ENCODE measurements around the gene THOC6. TPM values are rescaled to one million over a fixed set of nuclear protein-coding genes. Genes with fewer than 3 reads are reported as not detected.

THOC6 gene
- total RNA-seq, 2 experiments from 2014 or later: 49.5 to 58.4 TPM

DNA sequence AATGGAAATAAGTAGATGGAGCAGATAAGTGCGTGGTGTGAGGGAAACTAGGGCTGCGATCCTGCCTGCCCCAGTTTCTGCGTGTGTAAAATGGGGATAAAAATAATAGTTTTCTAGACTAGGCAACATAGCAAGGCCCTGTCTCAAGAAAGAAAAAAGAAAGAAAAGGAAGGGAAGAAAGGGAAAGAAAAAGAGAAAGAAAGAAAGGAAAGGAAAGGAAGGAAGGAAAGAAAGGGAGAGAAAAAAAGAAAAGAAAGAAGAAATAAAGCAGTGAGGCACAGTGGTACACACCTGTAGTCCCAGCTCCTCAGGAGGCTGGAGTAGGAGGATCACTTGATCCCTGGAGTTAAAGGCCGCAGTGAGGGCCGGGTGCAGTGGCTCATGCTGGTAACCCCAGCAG is 41.4 kb upstream of the THOC6 start:
- no peak for DNase-seq
- ChIA-PET CTCF (interaction anchor here (0.7 to 1.5 kb wide), 4 partner anchors 9 to 155 kb away, joined by 3 to 4 read pairs (median 3); no protein-coding TSS in a partner anchor), POLR2A (no interaction called here)
- Mint-ChIP-seq H3K4me3 (peak overlapping the region; percentile 89), H3K4me1 (peaks cover 38% of the 10 kb centered on the region), H3K27me3 (no peaks in the 10 kb centered on the region), H3K9me3 (no peaks in the 10 kb centered on the region), H3K36me3 (ENCODE audit: low read depth) (peaks cover 5% of the 10 kb centered on the region), H3K27ac (no peak overlapping the region)

DNA sequence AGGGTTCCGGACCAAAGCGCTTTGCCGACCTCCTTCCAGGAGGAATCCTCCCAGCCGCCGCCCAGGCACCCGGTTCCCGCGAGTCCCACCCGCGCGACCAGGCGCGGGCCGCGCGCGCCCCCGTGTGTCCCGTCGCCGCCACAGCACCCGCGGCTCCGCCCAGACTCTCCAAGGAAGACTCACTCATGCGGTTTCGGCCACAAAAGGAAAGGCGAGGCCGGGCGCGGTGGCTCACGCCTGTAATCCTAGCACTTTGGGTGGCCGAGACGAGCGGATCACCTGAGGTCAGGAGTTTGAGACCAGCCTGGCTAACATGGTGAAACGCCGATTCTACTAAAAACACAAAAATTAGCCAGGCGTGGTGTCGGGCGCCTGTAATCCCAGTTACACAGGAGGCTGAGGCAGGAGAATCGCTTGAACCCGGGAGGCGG is 40.1 kb upstream of the THOC6 start:
- H3K9me3 Mint-ChIP-seq: no peaks in the 10 kb centered on the region
- H3K36me3 Mint-ChIP-seq (ENCODE audit: low read depth): no peaks in the 10 kb centered on the region
- DNase-seq: peak; percentile 72
- ChIA-PET CTCF (interaction anchor here (1.0 to 1.6 kb wide), 3 partner anchors 10 to 44 kb away, joined by 3 to 4 read pairs (median 4); no protein-coding TSS in a partner anchor), POLR2A (no interaction called here)
- H3K4me1 Mint-ChIP-seq: peaks cover 27% of the 10 kb centered on the region
- peak overlapping the region; percentile 54 for H3K27ac Mint-ChIP-seq
- H3K27me3 Mint-ChIP-seq: no peaks in the 10 kb centered on the region
- peak overlapping the region; percentile 44 for H3K4me3 Mint-ChIP-seq

DNA sequence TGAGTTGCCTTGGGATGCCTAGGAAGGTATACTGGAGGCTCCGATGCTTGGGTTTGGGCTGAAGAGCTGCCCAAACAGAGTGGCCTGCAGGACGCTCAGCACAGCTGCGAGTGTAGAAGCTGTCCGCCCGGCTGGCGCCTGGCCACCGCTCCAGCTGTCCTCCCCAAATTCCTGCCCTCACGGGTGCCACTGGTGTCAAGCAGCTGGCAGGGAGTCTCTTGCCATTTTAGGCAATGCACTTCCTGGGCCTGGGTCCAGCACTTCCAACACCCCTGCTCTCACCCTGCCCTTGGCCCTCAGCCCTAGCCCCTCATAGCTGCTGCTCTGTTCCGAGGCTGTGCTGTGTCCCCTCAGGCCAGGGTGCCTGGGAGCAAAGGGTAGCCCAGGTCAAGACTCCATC is 38.4 kb upstream of the THOC6 start:
- H3K27ac Mint-ChIP-seq: no peak overlapping the region
- no peaks in the 10 kb centered on the region for H3K9me3 Mint-ChIP-seq
- ChIA-PET POLR2A (no interaction called here), CTCF (interaction anchor here (1.1 to 1.4 kb wide), 2 partner anchors 15 to 18 kb away, joined by 3 to 5 read pairs; no protein-coding TSS in a partner anchor)
- no peak for DNase-seq
- peaks cover 24% of the 10 kb centered on the region for H3K4me1 Mint-ChIP-seq
- no peak overlapping the region for H3K4me3 Mint-ChIP-seq
- no peaks in the 10 kb centered on the region for H3K36me3 Mint-ChIP-seq (ENCODE audit: low read depth)
- no peaks in the 10 kb centered on the region for H3K27me3 Mint-ChIP-seq

DNA sequence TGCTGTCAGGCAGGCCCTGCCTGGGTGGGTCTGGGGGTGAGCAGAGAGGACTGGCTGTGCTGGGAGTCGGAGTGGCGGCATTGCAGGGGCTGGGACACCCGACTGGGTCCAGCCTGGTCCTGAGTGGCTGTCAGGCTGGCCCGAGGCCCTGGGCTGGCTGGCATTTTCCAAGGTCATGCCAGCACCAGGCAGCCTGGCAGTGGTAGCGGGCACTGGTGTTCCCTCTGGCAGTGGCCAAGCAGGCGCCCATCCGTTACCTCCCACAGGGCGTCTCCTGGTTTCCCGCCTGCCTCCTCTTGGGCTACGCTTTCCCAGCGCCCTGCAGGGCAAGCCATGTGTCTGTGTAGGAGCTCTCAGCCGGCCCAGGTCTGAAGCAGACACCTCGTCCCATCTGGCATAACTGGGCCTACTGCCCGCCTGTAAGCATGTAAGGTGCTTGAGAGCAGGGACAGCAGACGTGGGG is 37.9 kb upstream of the THOC6 start:
- peaks cover 22% of the 10 kb centered on the region for H3K4me1 Mint-ChIP-seq
- no peak overlapping the region for H3K27ac Mint-ChIP-seq
- CTCF ChIA-PET: interaction anchor here (1.1 kb wide), 1 partner anchor 16 kb away, joined by 3 read pairs; no protein-coding TSS in a partner anchor
- H3K36me3 Mint-ChIP-seq (ENCODE audit: low read depth): no peaks in the 10 kb centered on the region
- no peaks in the 10 kb centered on the region for H3K9me3 Mint-ChIP-seq
- no peaks in the 10 kb centered on the region for H3K27me3 Mint-ChIP-seq
- H3K4me3 Mint-ChIP-seq: no peak overlapping the region
- no peak for DNase-seq
- POLR2A ChIA-PET: no interaction called here

DNA sequence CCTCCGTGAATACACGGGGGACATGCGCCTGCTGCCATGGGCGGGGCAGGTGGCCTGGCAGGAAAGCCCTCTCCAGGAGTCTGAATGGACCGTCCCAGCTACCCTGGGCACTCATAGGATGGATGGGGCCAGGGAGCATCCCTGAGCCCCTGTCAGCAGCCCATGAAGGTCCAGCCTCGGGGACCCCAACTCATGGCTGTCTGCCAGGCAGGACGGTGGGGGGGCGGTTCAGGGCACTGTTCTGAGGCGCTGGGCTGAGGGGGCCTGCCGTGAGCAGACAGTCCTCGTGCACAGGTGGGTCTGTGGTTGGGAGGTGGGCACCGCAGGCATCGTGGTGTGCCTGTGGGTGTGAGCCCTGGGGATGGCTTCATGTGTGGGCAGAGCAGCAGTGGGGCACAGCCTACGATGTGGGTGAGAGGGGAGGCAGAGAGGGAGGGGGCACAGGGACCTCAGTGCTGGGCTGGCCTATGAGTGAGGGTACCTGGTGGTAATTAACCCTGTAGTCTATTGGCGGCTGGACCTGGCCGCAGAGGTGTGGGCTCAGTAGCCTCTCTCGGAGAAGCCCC is 37.1 kb upstream of the THOC6 start:
- Mint-ChIP-seq H3K27me3 (no peaks in the 10 kb centered on the region), H3K36me3 (ENCODE audit: low read depth) (no peaks in the 10 kb centered on the region), H3K4me1 (peaks cover 14% of the 10 kb centered on the region), H3K4me3 (no peak overlapping the region), H3K27ac (no peak overlapping the region), H3K9me3 (no peaks in the 10 kb centered on the region)
- DNase-seq: no peak
- POLR2A ChIA-PET: no interaction called here
- CTCF ChIA-PET: interaction anchor here (1.8 kb wide), 1 partner anchor 11 kb away, joined by 4 read pairs; no protein-coding TSS in a partner anchor

DNA sequence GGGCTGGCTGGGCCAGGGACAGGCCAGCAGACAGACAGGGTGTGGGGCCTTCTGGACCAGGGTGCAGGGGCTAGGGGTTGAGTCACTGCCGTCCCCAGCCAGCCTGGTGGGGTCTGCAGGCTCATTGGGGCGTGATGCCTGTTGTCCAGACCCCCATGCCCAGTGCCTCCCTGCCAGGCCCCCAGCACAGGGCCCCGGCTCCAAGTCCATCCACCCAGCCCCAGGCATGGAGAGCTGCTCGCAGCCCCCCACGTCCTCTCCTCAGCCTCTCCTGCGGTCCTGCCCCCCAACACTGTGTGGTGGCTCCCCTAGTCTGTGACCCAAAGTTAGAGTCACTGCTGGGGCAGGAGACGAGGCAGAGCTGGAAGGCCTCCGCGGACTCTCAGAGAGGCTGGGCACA is 36.5 kb upstream of the THOC6 start:
- no peaks in the 10 kb centered on the region for H3K9me3 Mint-ChIP-seq
- ChIA-PET CTCF (interaction anchor here (1.0 to 1.8 kb wide), 3 partner anchors 12 to 17 kb away, joined by 3 to 4 read pairs (median 3); no protein-coding TSS in a partner anchor), POLR2A (no interaction called here)
- H3K27me3 Mint-ChIP-seq: no peaks in the 10 kb centered on the region
- peaks cover 10% of the 10 kb centered on the region for H3K4me1 Mint-ChIP-seq
- no peak for DNase-seq
- no peaks in the 10 kb centered on the region for H3K36me3 Mint-ChIP-seq (ENCODE audit: low read depth)
- no peak overlapping the region for H3K27ac Mint-ChIP-seq
- H3K4me3 Mint-ChIP-seq: no peak overlapping the region

DNA sequence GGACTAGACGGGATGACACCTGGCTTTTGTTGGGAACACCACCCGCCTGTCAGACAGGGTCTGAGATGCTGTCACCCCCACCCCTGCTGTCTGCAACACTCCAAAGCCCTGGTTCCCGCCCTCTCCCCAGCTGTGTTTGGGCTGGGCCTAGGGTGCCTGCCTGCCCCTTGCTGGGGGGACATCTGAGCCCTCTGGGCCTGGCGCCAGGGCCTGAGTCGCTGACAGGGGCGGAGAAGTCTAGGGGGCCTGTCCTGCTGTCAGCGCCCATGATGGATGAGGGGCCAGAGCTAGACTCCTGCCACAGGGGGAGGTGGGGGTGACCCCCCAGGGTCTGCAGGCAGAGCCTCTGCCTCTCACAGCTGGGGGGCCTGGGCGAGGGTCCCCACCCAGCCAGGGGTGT is 36.0 kb upstream of the THOC6 start:
- H3K27ac Mint-ChIP-seq: no peak overlapping the region
- CTCF ChIA-PET: interaction anchor here (1.0 to 1.8 kb wide), 3 partner anchors 12 to 16 kb away, joined by 3 to 4 read pairs (median 3); no protein-coding TSS in a partner anchor

DNA sequence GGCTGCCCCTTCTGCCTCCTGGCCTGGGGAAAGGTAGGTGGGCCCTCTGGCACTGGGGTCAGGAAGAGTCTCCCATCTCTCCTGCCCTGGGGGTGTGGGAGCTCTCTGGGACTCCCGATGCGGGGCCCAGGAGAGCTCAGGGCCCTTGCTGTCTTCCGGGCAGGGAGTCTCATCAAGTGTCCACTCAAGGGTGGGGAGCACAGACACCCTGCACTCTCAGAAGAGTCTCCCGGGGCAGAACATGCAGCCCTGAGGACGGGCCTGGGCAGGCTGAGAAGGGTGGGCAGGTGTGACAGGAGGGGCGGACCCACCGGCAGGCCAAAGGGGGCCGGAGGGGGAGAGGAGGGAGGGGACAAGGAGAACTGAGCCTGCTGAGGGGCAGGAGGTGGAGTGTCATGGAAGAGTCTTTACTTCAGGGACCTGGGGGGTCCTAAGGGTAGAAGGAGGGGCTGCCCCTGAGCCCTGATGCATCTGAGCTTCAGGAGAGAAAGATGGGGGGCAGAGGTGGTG is 35.2 kb upstream of the THOC6 start:
- H3K9me3 Mint-ChIP-seq: no peaks in the 10 kb centered on the region
- no peak for DNase-seq
- H3K4me3 Mint-ChIP-seq: no peak overlapping the region
- ChIA-PET CTCF (interaction anchor here (0.9 to 1.8 kb wide), 2 partner anchors 13 to 23 kb away, joined by 3 to 4 read pairs; no protein-coding TSS in a partner anchor), POLR2A (no interaction called here)
- H3K36me3 Mint-ChIP-seq (ENCODE audit: low read depth): no peaks in the 10 kb centered on the region
- H3K4me1 Mint-ChIP-seq: peaks cover 6% of the 10 kb centered on the region
- no peak overlapping the region for H3K27ac Mint-ChIP-seq
- no peaks in the 10 kb centered on the region for H3K27me3 Mint-ChIP-seq

More for the DNA sequence above, 36.0 kb upstream of the THOC6 start:
- Mint-ChIP-seq H3K36me3 (ENCODE audit: low read depth) (no peaks in the 10 kb centered on the region), H3K4me1 (peaks cover 8% of the 10 kb centered on the region), H3K27me3 (no peaks in the 10 kb centered on the region), H3K9me3 (no peaks in the 10 kb centered on the region), H3K4me3 (no peak overlapping the region)
- no peak for DNase-seq
- POLR2A ChIA-PET: no interaction called here

DNA sequence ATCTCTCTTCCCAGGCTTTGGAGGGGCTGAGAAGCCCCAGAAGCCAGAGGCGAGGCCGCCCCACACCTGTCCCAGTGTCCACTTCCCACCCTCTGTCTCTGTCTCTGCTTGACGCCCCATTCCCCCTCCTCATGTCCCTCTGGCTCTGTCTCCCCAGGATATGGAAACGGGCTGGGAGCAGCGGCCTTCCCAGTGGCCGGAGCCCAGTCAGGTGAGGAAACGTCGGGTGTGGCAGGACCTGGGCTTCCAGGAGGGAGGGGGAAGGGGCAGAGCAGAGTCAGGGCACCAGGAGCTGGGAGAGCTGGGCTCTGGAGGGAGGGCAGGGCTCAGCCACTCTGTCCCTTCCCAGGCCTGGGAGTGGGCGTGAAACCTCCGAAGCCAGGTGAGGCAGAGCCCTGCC is 32.9 kb upstream of the THOC6 start:
- Mint-ChIP-seq H3K36me3 (ENCODE audit: low read depth) (no peaks in the 10 kb centered on the region), H3K27me3 (no peaks in the 10 kb centered on the region), H3K9me3 (no peaks in the 10 kb centered on the region), H3K4me3 (no peak overlapping the region), H3K27ac (no peak overlapping the region), H3K4me1 (no peaks in the 10 kb centered on the region)
- POLR2A ChIA-PET: no interaction called here
- DNase-seq: no peak
- CTCF ChIA-PET: interaction anchor here (1.4 to 2.8 kb wide), 2 partner anchors 10 to 13 kb away, joined by 3 to 8 read pairs; no protein-coding TSS in a partner anchor

DNA sequence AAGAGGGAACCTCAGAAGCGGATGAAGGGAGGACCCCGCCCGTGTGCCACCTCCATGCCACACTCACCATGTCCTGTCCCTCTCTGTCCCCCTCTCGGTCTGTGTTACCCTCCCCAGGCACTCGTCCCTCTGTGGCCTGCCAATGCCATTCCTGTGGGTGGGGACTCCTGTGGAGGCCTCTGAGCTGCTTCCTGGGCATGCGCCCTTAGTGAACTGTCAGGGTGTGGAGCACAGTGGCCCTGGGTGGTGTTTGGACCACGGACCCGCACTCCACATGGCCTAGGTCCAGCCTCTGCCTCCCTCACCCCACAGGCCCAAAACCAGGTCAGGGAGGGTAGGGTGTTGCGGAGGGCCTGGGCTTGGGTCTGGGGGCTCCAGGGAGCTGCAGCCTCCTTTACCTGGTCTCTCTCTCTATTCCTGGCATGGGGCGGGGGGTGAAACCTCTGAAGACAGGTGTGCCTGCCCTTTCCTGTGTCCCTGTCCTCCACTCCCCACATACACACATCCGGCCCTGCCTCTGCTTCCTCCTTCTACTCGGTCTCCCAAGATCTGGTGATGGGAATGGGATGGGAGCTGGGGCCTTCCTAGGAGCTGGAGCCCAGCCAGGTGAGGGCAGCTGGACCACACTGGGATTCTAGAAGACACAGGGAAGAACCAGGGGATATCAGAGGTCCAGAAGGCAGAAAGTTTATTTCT is 32.1 kb upstream of the THOC6 start:
- ChIA-PET POLR2A (no interaction called here), CTCF (interaction anchor here (0.9 to 2.8 kb wide), 2 partner anchors 12 to 67 kb away, joined by 3 to 8 read pairs; no protein-coding TSS in a partner anchor)
- DNase-seq: no peak
- Mint-ChIP-seq H3K4me3 (no peak overlapping the region), H3K27me3 (no peaks in the 10 kb centered on the region), H3K4me1 (no peaks in the 10 kb centered on the region), H3K9me3 (no peaks in the 10 kb centered on the region), H3K27ac (no peak overlapping the region), H3K36me3 (ENCODE audit: low read depth) (no peaks in the 10 kb centered on the region)

DNA sequence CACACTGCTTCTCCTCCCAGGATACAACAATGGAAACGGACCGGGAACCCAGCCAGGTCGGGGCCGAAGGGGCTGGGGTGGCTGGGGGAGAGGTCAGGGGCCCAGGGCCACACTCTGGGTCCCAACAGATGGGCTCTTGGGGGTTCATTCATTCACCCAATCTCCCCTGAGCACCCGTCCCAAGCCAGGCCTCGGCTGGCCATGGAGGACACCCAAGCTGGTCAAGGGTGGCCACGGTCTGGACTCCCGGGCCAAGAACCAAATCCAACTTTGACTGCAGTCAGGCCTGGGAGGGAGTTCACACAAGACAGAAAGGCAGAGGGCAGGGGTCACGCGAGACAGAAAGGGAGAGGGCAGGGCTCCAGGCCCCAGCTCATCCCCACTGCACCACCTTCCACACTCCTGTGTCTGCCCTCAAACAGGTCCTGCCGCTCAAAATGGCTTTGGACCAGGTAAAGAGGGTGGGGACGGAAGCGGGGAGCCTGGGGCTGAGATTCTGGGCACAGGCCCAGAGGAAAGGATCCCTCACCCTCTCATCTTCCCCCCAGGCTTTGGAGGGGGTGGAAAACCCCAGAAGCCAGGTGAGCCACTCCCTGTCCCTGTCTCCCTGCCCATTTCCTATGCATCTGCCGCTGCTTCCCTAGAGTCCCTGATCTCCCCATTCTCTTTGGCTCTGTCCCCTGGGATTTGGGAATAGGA is 31.3 kb upstream of the THOC6 start:
- H3K4me1 Mint-ChIP-seq: no peaks in the 10 kb centered on the region
- H3K36me3 Mint-ChIP-seq (ENCODE audit: low read depth): no peaks in the 10 kb centered on the region
- H3K9me3 Mint-ChIP-seq: no peaks in the 10 kb centered on the region
- POLR2A ChIA-PET: no interaction called here
- no peaks in the 10 kb centered on the region for H3K27me3 Mint-ChIP-seq
- H3K4me3 Mint-ChIP-seq: no peak overlapping the region
- CTCF ChIA-PET: interaction anchor here (0.9 kb wide), 1 partner anchor 66 kb away, joined by 3 read pairs; no protein-coding TSS in a partner anchor
- H3K27ac Mint-ChIP-seq: no peak overlapping the region
- no peak for DNase-seq

DNA sequence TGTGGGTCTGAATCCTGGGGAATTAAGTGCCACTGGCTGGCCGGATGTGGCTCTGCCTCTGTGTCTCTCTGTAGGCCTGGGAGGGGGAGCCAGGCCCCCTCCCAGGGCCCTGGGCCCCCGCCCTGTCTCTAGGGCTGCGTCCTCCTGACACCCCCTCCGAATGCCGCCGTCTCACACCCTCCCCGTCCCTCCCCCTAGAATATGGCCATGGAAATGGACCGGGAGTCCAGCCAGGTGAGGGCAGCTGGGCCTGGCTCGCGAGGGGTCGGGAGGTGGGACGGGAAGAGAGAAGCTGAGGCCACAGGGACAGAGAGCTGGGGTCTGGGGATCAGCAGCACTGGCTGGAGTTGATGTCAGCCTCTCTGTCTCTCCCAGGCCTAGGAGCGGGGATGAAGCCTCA is 27.5 kb upstream of the THOC6 start:
- POLR2A ChIA-PET: no interaction called here

More for the DNA sequence above, 27.5 kb upstream of the THOC6 start:
- H3K9me3 Mint-ChIP-seq: no peaks in the 10 kb centered on the region
- no peak overlapping the region for H3K4me3 Mint-ChIP-seq
- DNase-seq: no peak
- CTCF ChIA-PET: interaction anchor here (0.5 to 0.8 kb wide), 2 partner anchors 68 to 704 kb away, joined by 3 read pairs; no protein-coding TSS in a partner anchor
- H3K27me3 Mint-ChIP-seq: peaks cover 2% of the 10 kb centered on the region
- no peaks in the 10 kb centered on the region for H3K36me3 Mint-ChIP-seq (ENCODE audit: low read depth)
- H3K4me1 Mint-ChIP-seq: no peaks in the 10 kb centered on the region
- H3K27ac Mint-ChIP-seq: no peak overlapping the region
